Fibroblast of lung (primary cell): ENCODE data around the gene TASP1. TPM values are rescaled to one million over a fixed set of nuclear protein-coding genes. Genes with fewer than 3 reads are reported as not detected.

Source experiments
- DNase-seq, 2 donors: peaks; one replicate each; pipeline versions ENCODE4 v3.0.0 to v3.0.0-alpha.2; 2010; ENCODE audit warnings: low read depth in 2 of 2
- H2AFZ ChIP-seq: 2 replicates; pipeline ENCODE4 v1.5.1; 2012; ENCODE audit warnings: low read length, control low read depth, inconsistent platforms
- H3K27ac ChIP-seq: 2 replicates; pipeline ENCODE4 v1.5.1; 2011; ENCODE audit warnings: low read length, control low read depth; ENCODE audit not compliant: insufficient read depth
- H3K27me3 ChIP-seq: 2 replicates; pipeline ENCODE4 v1.5.1; 2011; ENCODE audit warnings: mild to moderate bottlenecking, low read length; ENCODE audit not compliant: control insufficient read depth, insufficient read depth
- H3K36me3 ChIP-seq: 2 replicates; pipeline ENCODE4 v1.5.1; 2011; ENCODE audit warnings: low read length; ENCODE audit not compliant: control insufficient read depth, insufficient read depth
- H3K4me1 ChIP-seq: 2 replicates; pipeline ENCODE4 v1.5.1; 2011; ENCODE audit warnings: low read length; ENCODE audit not compliant: control insufficient read depth, insufficient read depth; ENCODE audit errors: extremely low read depth
- H3K4me2 ChIP-seq: 2 replicates; pipeline ENCODE4 v1.5.1; 2011; ENCODE audit warnings: low read length, control low read depth; ENCODE audit not compliant: insufficient read depth; ENCODE audit errors: extremely low read depth
- H3K4me3 ChIP-seq, 4 experiments: fragments of 200-600 bp in 1 of 4; sonication (generic) in 1 of 4; replicated peaks in 1 of 4; 2 replicates each; pipeline ENCODE4 v1.5.1; 2011 to 2016; ENCODE audit warnings: low read length in 4 of 4, low read depth in 3 of 4, mild to moderate bottlenecking in 3 of 4, control low read depth in 2 of 4, inconsistent platforms in 1 of 4, mixed read lengths in 1 of 4; ENCODE audit not compliant: insufficient read depth in 1 of 4; ENCODE audit errors: control extremely low read depth in 1 of 4
- H3K79me2 ChIP-seq: 2 replicates; pipeline ENCODE4 v1.5.1; 2012; ENCODE audit warnings: mild to moderate bottlenecking, low read length, inconsistent platforms; ENCODE audit not compliant: control insufficient read depth, insufficient read depth
- H3K9ac ChIP-seq: 2 replicates; pipeline ENCODE4 v1.5.1; 2011; ENCODE audit warnings: mild to moderate bottlenecking, low read length, control low read depth; ENCODE audit not compliant: insufficient read depth
- H3K9me3 ChIP-seq: 2 replicates; pipeline ENCODE4 v1.5.1; 2012; ENCODE audit warnings: low read depth, low read length; ENCODE audit not compliant: control insufficient read depth, insufficient read depth
- H4K20me1 ChIP-seq: 2 replicates; pipeline ENCODE4 v1.5.1; 2011; ENCODE audit warnings: low read length; ENCODE audit not compliant: control insufficient read depth, insufficient read depth; ENCODE audit errors: extremely low read depth
- CTCF ChIP-seq, 2 donors: IDR thresholded peaks in 1 of 2; conservative IDR thresholded peaks in 1 of 2; 1 replicate in 1 of 2; 2 replicates in 1 of 2; pipeline ENCODE4 v1.5.1; 2011 to 2012; ENCODE audit warnings: low read length in 2 of 2, control low read depth in 1 of 2, inconsistent platforms in 1 of 2, low read depth in 1 of 2, mild to moderate bottlenecking in 1 of 2
- EZH2 ChIP-seq: IDR thresholded peaks from 2 replicates; pipeline ENCODE4 v1.5.1; 2012; ENCODE audit warnings: low read length, control low read depth, mild to moderate bottlenecking; ENCODE audit errors: missing control alignments
- polyA plus RNA-seq, 2 donors: library from polyadenylated mRNA; depleted of rRNA in 1 of 2; stranded (reverse) in 1 of 2; unstranded in 1 of 2; fragments of >200 nt; gene quantifications; 2 replicates each; pipeline ENCODE4 v1.2.1, GENCODE V29; 2011 to 2012; ENCODE audit warnings: missing spikeins in 1 of 2
- total RNA-seq: library from RNA; depleted of rRNA; stranded (reverse); fragments of >200 nt; gene quantifications from 2 replicates; pipeline ENCODE4 v1.2.1, GENCODE V29; 2014

TASP1 gene
- total and polyA plus RNA-seq, 2 donors (not counting 1 experiment from before 2014, with no cell fraction given): 6.3 to 13.6 TPM

GRCh38 chr20:13515796-13516558, 122.8 kb downstream of the TASP1 start:
- peak in 1 of 2 donors; percentile 48 for DNase-seq
- no peak overlapping the region for H3K4me2 ChIP-seq

GRCh38 chr20:13515291-13515690, 123.4 kb downstream of the TASP1 start:
- Histone ChIP-seq H3K27me3 (no peaks in the 10 kb centered on the region), H3K27ac (no peak overlapping the region), H3K36me3 (no peaks in the 10 kb centered on the region), H4K20me1 (no peaks in the 10 kb centered on the region), H3K79me2 (no peaks in the 10 kb centered on the region), H3K9ac (no peak overlapping the region), H2AFZ (no peak overlapping the region), H3K4me3 (no peak overlapping the region), H3K9me3 (no peaks in the 10 kb centered on the region), H3K4me1 (no peaks in the 10 kb centered on the region), H3K4me2 (no peak overlapping the region)
- DNase-seq: no peak
- TF ChIP-seq EZH2 (no peak), CTCF (conservative IDR thresholded peaks at IDR 0.05 in 1 of 2, IDR thresholded peaks at IDR 0.05 in 1 of 2; ENCODE audit: low read depth in 1 of 2, low read length in 2 of 2) (no peak)

More at GRCh38 chr20:13515796-13516558, 122.8 kb downstream of the TASP1 start:
- Histone ChIP-seq H3K27me3 (no peaks in the 10 kb centered on the region), H3K79me2 (no peaks in the 10 kb centered on the region), H3K9ac (no peak overlapping the region), H3K36me3 (no peaks in the 10 kb centered on the region), H3K4me3 (no peak overlapping the region), H4K20me1 (no peaks in the 10 kb centered on the region), H3K27ac (no peak overlapping the region), H2AFZ (no peak overlapping the region), H3K9me3 (no peaks in the 10 kb centered on the region), H3K4me1 (no peaks in the 10 kb centered on the region)
- TF ChIP-seq EZH2 (no peak), CTCF (conservative IDR thresholded peaks at IDR 0.05 in 1 of 2, IDR thresholded peaks at IDR 0.05 in 1 of 2; ENCODE audit: low read depth in 1 of 2, low read length in 2 of 2) (no peak)

- H3K9ac ChIP-seq: no peak overlapping the region
- no peaks in the 10 kb centered on the region for H3K9me3 ChIP-seq
- no peak overlapping the region for H3K4me2 ChIP-seq
- no peaks in the 10 kb centered on the region for H3K36me3 ChIP-seq
- DNase-seq: peak in 1 of 2 donors; percentile 32
- H3K4me3 ChIP-seq: no peak overlapping the region
- no peaks in the 10 kb centered on the region for H3K27me3 ChIP-seq
- no peaks in the 10 kb centered on the region for H4K20me1 ChIP-seq
- no peak overlapping the region for H3K27ac ChIP-seq
- H2AFZ ChIP-seq: no peak overlapping the region
- no peaks in the 10 kb centered on the region for H3K4me1 ChIP-seq
- no peaks in the 10 kb centered on the region for H3K79me2 ChIP-seq
- TF ChIP-seq CTCF (conservative IDR thresholded peaks at IDR 0.05 in 1 of 2, IDR thresholded peaks at IDR 0.05 in 1 of 2; ENCODE audit: low read depth in 1 of 2, low read length in 2 of 2) (no peak), EZH2 (no peak)
Observed at GRCh38 chr20:13510837-13511488, 127.8 kb downstream of the TASP1 start.
